SK-N-SH treated with all-trans-retinoic acid at 6 μM for 48 hours (cell line): ENCODE measurements around the gene PRX.

ENCODE experiments used
- ATAC-seq: fragments of 200-7000 bp; cut with Tn5 transposase; 3 replicates; pipeline ENCODE4 v1.9.1; 2020; ENCODE audit warnings: mild to moderate bottlenecking, moderate library complexity
- ARNTL ChIP-seq: fragments of 450-650 bp; formaldehyde crosslinking; IDR thresholded peaks from 2 replicates; pipeline ENCODE4 v1.5.0; 2020; ENCODE audit warnings: low read depth, mild to moderate bottlenecking, moderate library complexity, borderline replicate concordance
- BACH2 ChIP-seq: fragments of 250-450 bp; sonication (Bioruptor Pico); IDR thresholded peaks from 2 replicates; pipeline ENCODE4 v1.9.0; 2021; ENCODE audit warnings: mild to moderate bottlenecking, borderline replicate concordance
- CSDC2 ChIP-seq: fragments of 250-450 bp; sonication (Bioruptor Pico); IDR thresholded peaks from 2 replicates; pipeline ENCODE4 v1.5.0; 2020; ENCODE audit warnings: mild to moderate bottlenecking, moderate library complexity
- ESRRG ChIP-seq: fragments of 250-450 bp; sonication (Bioruptor Pico); IDR thresholded peaks from 2 replicates; pipeline ENCODE4 v1.6.1; 2021; ENCODE audit warnings: mild to moderate bottlenecking
- GLIS3 ChIP-seq: fragments of 250-450 bp; sonication (Bioruptor Pico); IDR thresholded peaks from 2 replicates; pipeline ENCODE4 v1.5.0; 2020; ENCODE audit warnings: mild to moderate bottlenecking, moderate library complexity
- ISL1 ChIP-seq: fragments of 250-450 bp; sonication (Bioruptor Pico); IDR thresholded peaks from 2 replicates; pipeline ENCODE4 v2.1.2; 2022; ENCODE audit warnings: mild to moderate bottlenecking, moderate library complexity
- OSR1 ChIP-seq: fragments of 250-450 bp; sonication (Bioruptor Pico); IDR thresholded peaks from 2 replicates; pipeline ENCODE4 v1.8.0; 2022; ENCODE audit warnings: moderate library complexity, mild to moderate bottlenecking, inconsistent platforms
- PPARA ChIP-seq: fragments of 250-450 bp; sonication (Bioruptor Pico); IDR thresholded peaks from 2 replicates; pipeline ENCODE4 v1.5.0; 2020; ENCODE audit warnings: mild to moderate bottlenecking, borderline replicate concordance
- RARB ChIP-seq: fragments of 250-450 bp; sonication (Bioruptor Pico); IDR thresholded peaks from 2 replicates; pipeline ENCODE4 v1.8.0; 2021; ENCODE audit warnings: mild to moderate bottlenecking, moderate library complexity
- SNAI2 ChIP-seq: fragments of 250-450 bp; sonication (Bioruptor Pico); IDR thresholded peaks from 2 replicates; pipeline ENCODE4 v1.5.0; 2020; ENCODE audit warnings: mild to moderate bottlenecking, moderate library complexity
- TCF4 ChIP-seq: fragments of 250-450 bp; sonication (Bioruptor Pico); IDR thresholded peaks from 2 replicates; pipeline ENCODE4 v1.8.0; 2021; ENCODE audit warnings: mild to moderate bottlenecking, moderate library complexity, borderline replicate concordance
- TOX ChIP-seq: fragments of 250-450 bp; sonication (Bioruptor Pico); IDR thresholded peaks from 2 replicates; pipeline ENCODE4 v1.8.0; 2021; ENCODE audit warnings: mild to moderate bottlenecking, moderate library complexity, borderline replicate concordance
- ZC3H10 ChIP-seq: fragments of 250-450 bp; sonication (Bioruptor Pico); IDR thresholded peaks from 2 replicates; pipeline ENCODE4 v1.5.1; 2021; ENCODE audit warnings: mild to moderate bottlenecking, moderate library complexity
- ZFP30 ChIP-seq: fragments of 450-650 bp; formaldehyde crosslinking; IDR thresholded peaks from 2 replicates; pipeline ENCODE4 v1.5.0; 2022; ENCODE audit warnings: mild to moderate bottlenecking, moderate library complexity
- ZNF565 ChIP-seq: fragments of 450-650 bp; formaldehyde crosslinking; conservative IDR thresholded peaks from 2 replicates; pipeline ENCODE4 v1.5.0; 2020; ENCODE audit warnings: low read depth, mild to moderate bottlenecking, moderate library complexity
- ZNF70 ChIP-seq: fragments of 450-650 bp; formaldehyde crosslinking; IDR thresholded peaks from 2 replicates; pipeline ENCODE4 v1.5.0; 2020; ENCODE audit warnings: mild to moderate bottlenecking, moderate library complexity
- ZNF8 ChIP-seq: fragments of 450-650 bp; formaldehyde crosslinking; IDR thresholded peaks from 2 replicates; pipeline ENCODE4 v1.5.0; 2020; ENCODE audit warnings: mild to moderate bottlenecking, moderate library complexity
- TF ChIP-seq, protein P1 (sequence below): fragments of 250-450 bp; sonication (Bioruptor Pico); IDR thresholded peaks from 2 replicates; pipeline ENCODE4 v1.8.0; 2021; ENCODE audit warnings: low read depth, mild to moderate bottlenecking, moderate library complexity, borderline replicate concordance
- TF ChIP-seq, protein P2 (sequence below): fragments of 250-450 bp; sonication (Bioruptor Pico); IDR thresholded peaks from 2 replicates; pipeline ENCODE4 v1.5.1; 2020; ENCODE audit warnings: low read depth, mild to moderate bottlenecking, moderate library complexity
- TF ChIP-seq, protein P3 (sequence below): fragments of 250-450 bp; sonication (Bioruptor Pico); IDR thresholded peaks from 2 replicates; pipeline ENCODE4 v1.5.0; 2020; ENCODE audit warnings: mild to moderate bottlenecking, moderate library complexity
- TF ChIP-seq, protein P4 (sequence below): fragments of 250-450 bp; sonication (Bioruptor Pico); IDR thresholded peaks from 2 replicates; pipeline ENCODE4 v1.8.0; 2020; ENCODE audit warnings: mild to moderate bottlenecking, moderate library complexity, borderline replicate concordance

Gene PRX

DNA sequence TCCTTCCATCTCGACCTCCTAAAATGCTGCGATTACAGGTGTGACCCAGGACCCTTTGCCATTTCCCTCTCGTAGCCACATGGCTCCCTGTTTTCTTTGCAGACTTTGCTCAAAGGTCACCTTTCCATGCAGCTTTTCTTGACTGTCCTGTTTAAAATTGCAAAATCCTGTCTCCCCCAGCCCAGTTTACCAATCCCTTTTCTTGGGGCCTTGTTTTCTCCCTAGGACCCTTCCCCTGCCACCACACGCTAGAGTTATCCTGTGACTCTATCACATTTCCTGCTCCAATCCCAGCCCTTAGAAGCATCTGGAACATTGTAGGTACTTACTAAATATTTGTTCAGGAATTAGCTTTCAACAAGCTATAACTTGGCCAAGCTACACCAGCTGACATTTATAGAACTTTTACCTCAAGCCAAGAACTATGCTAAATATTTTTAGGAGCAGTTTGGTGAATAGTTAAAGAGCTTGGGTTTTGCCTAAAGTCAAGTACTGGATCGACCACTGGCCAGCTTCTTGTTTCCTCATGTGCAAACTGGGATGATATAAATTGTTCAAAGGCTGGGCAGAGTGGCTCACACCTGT is 40.1 kb upstream of the PRX start:
- TF ChIP-seq GLIS3 (no peak), CSDC2 (CRISPR knock-in tag) (no peak)
- ATAC-seq: no peak

DNA sequence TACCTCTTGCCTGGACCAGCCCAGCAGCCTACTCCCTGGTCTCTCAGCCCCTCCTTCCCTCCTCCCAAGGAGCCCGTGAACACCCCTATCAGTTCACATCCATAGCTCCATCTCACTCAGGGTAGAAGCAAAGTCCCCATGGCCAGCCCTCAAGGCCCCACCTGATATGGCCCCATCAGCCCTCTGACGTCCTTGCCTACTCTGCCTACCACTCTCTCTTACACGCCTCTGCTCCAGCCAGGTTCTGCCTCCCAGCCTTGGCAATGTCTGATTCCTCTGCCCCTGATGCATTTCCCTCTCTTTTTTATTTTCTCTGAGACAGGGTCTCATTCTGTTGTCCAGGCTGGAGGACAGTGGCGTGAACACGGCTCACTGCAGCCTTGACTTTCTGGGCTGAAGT is 38.8 kb upstream of the PRX start:
- TF ChIP-seq ZFP30 (CRISPR knock-in tag) (no peak), ZNF70 (CRISPR knock-in tag) (no peak), OSR1 (CRISPR knock-in tag) (no peak), PPARA (CRISPR knock-in tag) (no peak), ISL1 (CRISPR knock-in tag) (no peak), RARB (CRISPR knock-in tag) (no peak), ZNF565 (CRISPR knock-in tag) (no peak), ZNF8 (CRISPR knock-in tag) (no peak), TCF4 (CRISPR knock-in tag) (no peak), BACH2 (no peak), ARNTL (CRISPR knock-in tag) (no peak), ESRRG (CRISPR knock-in tag) (no peak)
- TF ChIP-seq, protein P1, sequence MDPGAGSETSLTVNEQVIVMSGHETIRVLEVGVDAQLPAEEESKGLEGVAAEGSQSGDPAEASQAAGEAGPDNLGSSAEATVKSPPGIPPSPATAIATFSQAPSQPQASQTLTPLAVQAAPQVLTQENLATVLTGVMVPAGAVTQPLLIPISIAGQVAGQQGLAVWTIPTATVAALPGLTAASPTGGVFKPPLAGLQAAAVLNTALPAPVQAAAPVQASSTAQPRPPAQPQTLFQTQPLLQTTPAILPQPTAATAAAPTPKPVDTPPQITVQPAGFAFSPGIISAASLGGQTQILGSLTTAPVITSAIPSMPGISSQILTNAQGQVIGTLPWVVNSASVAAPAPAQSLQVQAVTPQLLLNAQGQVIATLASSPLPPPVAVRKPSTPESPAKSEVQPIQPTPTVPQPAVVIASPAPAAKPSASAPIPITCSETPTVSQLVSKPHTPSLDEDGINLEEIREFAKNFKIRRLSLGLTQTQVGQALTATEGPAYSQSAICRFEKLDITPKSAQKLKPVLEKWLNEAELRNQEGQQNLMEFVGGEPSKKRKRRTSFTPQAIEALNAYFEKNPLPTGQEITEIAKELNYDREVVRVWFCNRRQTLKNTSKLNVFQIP (CRISPR knock-in tag): no peak
- TF ChIP-seq, protein P2, sequence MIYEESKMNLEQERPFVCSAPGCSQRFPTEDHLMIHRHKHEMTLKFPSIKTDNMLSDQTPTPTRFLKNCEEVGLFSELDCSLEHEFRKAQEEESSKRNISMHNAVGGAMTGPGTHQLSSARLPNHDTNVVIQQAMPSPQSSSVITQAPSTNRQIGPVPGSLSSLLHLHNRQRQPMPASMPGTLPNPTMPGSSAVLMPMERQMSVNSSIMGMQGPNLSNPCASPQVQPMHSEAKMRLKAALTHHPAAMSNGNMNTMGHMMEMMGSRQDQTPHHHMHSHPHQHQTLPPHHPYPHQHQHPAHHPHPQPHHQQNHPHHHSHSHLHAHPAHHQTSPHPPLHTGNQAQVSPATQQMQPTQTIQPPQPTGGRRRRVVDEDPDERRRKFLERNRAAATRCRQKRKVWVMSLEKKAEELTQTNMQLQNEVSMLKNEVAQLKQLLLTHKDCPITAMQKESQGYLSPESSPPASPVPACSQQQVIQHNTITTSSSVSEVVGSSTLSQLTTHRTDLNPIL (CRISPR knock-in tag): no peak
- TF ChIP-seq, protein P3, sequence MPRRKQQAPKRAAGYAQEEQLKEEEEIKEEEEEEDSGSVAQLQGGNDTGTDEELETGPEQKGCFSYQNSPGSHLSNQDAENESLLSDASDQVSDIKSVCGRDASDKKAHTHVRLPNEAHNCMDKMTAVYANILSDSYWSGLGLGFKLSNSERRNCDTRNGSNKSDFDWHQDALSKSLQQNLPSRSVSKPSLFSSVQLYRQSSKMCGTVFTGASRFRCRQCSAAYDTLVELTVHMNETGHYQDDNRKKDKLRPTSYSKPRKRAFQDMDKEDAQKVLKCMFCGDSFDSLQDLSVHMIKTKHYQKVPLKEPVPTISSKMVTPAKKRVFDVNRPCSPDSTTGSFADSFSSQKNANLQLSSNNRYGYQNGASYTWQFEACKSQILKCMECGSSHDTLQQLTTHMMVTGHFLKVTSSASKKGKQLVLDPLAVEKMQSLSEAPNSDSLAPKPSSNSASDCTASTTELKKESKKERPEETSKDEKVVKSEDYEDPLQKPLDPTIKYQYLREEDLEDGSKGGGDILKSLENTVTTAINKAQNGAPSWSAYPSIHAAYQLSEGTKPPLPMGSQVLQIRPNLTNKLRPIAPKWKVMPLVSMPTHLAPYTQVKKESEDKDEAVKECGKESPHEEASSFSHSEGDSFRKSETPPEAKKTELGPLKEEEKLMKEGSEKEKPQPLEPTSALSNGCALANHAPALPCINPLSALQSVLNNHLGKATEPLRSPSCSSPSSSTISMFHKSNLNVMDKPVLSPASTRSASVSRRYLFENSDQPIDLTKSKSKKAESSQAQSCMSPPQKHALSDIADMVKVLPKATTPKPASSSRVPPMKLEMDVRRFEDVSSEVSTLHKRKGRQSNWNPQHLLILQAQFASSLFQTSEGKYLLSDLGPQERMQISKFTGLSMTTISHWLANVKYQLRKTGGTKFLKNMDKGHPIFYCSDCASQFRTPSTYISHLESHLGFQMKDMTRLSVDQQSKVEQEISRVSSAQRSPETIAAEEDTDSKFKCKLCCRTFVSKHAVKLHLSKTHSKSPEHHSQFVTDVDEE (CRISPR knock-in tag): no peak
- ATAC-seq: peak; percentile 47

DNA sequence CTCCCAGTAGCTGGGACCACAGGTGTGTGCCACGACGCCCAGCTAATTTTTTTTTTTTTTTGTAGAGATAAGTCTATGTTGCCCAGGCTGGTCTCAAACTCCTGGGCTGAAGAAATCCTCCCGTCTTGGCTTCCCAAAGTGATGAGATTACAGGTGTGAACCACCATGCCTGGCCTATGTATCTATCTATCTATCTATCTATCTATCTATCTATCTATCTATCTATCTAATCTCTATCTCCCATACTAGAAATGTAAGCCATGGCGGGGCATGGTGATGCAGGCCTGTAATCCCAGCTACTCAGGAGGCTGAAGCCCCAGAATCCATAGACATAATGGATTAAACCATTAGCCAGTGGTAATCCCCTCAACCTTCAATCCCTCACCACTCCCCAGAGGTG is 37.5 kb upstream of the PRX start:
- ATAC-seq: no peak
- TF ChIP-seq ZNF70 (CRISPR knock-in tag): no peak
- no peak for TF ChIP-seq GLIS3
- no peak for TF ChIP-seq ESRRG (CRISPR knock-in tag)
- no peak for TF ChIP-seq TOX (CRISPR knock-in tag)
- TF ChIP-seq BACH2: no peak
- no peak for TF ChIP-seq ARNTL (CRISPR knock-in tag)
- TF ChIP-seq TCF4 (CRISPR knock-in tag): no peak
- TF ChIP-seq ZNF8 (CRISPR knock-in tag): no peak
- no peak for TF ChIP-seq ZC3H10
- TF ChIP-seq, protein P4, sequence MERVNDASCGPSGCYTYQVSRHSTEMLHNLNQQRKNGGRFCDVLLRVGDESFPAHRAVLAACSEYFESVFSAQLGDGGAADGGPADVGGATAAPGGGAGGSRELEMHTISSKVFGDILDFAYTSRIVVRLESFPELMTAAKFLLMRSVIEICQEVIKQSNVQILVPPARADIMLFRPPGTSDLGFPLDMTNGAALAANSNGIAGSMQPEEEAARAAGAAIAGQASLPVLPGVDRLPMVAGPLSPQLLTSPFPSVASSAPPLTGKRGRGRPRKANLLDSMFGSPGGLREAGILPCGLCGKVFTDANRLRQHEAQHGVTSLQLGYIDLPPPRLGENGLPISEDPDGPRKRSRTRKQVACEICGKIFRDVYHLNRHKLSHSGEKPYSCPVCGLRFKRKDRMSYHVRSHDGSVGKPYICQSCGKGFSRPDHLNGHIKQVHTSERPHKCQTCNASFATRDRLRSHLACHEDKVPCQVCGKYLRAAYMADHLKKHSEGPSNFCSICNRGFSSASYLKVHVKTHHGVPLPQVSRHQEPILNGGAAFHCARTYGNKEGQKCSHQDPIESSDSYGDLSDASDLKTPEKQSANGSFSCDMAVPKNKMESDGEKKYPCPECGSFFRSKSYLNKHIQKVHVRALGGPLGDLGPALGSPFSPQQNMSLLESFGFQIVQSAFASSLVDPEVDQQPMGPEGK (CRISPR knock-in tag): no peak
- no peak for TF ChIP-seq ZNF565 (CRISPR knock-in tag)
- TF ChIP-seq, protein P3 (CRISPR knock-in tag): no peak
- no peak for TF ChIP-seq CSDC2 (CRISPR knock-in tag)
- TF ChIP-seq ZFP30 (CRISPR knock-in tag): no peak
- TF ChIP-seq SNAI2 (CRISPR knock-in tag): no peak
- TF ChIP-seq OSR1 (CRISPR knock-in tag): no peak
- TF ChIP-seq, protein P1 (CRISPR knock-in tag): no peak
